NCI-H526 (cell line): Measurements from ENCODE around the gene BBS1.

ENCODE experiments used
- DNase-seq, 2 experiments: peaks; one replicate each; lab custom pipeline; 2025; lab: John Stamatoyannopoulos, UW

The BBS1 gene

GRCh38 chr11:66477263-66478201 lies 32.9 kb upstream of the BBS1 start:
- DNase-seq: no peak

GRCh38 chr11:66478729-66479393 lies 31.6 kb upstream of the BBS1 start:
- peak; percentile 28 to 63 for DNase-seq

DNA sequence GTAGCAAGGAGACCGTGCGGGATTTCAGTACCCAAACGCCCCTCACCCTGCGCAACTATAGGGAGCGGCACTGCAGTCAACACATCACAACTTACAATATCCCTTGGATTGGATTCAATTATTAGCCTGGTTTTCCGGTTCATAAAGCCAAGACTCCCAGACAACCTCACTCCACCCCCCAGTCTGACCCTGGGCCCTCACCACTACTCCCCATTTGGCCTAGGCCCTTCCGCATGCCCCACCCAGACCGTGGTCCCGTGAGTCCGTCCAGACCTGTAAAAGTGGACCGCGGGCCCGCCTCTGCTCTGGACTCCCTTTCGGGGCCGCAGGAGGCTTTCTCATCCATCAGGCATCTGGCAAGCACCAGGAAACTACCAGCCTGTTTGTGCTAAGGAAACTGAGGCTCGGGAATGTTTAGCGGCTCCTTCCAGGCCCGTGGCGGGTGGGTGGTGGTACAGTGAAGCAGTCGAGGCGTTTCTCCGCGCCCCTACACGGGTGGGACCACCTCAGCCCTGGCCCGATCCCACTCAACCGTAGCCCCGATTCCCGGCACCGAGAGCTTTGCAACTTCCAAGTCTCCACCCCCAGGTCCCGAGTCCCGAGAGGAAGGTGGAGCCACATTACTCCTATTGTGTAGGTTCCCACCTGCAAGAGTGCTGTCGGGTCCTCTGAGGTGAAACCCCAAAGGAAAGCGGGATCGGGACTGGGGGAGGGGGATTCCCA lies 30.9 kb upstream of the BBS1 start:
- peak; percentile 88 to 95 for DNase-seq

GRCh38 chr11:66480117-66480938 lies 30.1 kb upstream of the BBS1 start, which contains the start of gene DPP3:
Gene DPP3 (plus strand): TSS chr11:66480434. CDS start chr11:66482201, 1,767 bp downstream.
- peak; percentile 95 to 99 for DNase-seq

- DNase-seq: no peak
Observed at GRCh38 chr11:66484806-66485380, 25.5 kb upstream of the BBS1 start.

- DNase-seq: no peak
Observed at GRCh38 chr11:66488957-66489356, 21.5 kb upstream of the BBS1 start.

DNA sequence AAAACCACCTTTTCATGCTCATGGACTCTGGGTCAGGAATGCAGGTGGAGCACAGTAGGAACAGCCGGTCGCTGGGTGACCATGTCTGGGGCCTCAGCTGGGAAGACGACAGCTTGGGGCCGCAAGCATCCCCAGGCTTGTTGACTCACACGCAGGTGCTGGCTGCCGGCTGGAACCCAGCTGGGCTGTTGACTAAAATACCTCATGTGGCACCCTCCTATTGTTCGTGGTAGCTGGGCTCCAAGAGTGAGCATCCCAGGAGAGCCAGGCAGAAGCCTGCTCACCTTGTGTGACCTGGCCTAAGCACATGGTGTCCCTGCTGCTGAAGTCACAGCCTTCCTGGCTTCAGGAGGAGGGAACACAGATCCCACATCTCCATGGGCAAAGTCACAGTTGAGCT lies 20.8 kb upstream of the BBS1 start:
- no peak for DNase-seq

DNA sequence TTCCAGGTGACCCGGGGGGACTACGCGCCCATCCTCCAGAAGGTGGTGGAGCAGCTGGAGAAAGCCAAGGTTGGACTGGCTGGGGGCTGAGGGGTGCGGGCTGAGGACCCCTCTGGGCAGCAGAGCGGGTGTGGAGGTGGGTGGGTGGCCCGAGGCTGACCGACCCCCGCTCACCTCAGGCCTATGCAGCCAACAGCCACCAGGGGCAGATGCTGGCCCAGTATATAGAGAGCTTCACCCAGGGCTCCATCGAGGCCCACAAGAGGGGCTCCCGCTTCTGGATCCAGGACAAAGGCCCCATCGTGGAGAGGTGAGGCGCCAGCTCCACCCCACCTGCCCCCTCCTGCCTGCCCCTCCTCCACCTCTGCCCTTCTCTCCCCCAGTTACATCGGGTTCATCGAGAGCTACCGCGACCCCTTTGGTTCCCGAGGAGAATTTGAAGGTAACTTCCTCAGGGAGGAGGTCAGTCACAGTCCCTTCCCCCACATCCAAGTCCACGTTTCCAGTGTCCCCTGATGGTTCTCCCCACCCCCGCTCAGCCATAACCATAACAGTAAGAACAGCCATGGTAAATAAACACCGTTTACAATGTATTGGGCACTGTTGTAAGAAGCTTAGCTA lies 19.0 kb upstream of the BBS1 start:
- no peak for DNase-seq

GRCh38 chr11:66492161-66492865 lies 18.1 kb upstream of the BBS1 start:
- DNase-seq: no peak

- DNase-seq: no peak
Observed at GRCh38 chr11:66493130-66493529, 17.3 kb upstream of the BBS1 start.

DNA sequence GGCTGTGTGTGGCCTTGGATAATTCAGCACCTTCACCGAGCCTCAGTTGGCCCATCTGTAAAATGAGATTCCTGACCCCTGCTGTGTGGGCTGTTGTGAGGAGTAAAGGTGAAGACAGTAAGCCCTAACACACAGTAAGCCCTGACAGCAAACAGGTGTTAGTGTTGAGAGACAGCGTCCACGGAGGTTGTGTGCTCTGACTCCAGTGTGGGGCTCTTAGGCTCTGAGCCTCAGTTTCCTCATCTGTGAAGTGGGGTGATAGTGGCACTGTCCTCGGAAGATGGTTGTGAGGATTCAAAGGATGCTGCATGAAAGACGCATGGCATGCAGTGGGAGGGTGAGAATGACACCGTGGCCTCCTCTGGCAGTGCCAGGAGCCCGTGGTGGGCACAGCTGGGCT lies 16.0 kb upstream of the BBS1 start:
- DNase-seq: no peak

DNA sequence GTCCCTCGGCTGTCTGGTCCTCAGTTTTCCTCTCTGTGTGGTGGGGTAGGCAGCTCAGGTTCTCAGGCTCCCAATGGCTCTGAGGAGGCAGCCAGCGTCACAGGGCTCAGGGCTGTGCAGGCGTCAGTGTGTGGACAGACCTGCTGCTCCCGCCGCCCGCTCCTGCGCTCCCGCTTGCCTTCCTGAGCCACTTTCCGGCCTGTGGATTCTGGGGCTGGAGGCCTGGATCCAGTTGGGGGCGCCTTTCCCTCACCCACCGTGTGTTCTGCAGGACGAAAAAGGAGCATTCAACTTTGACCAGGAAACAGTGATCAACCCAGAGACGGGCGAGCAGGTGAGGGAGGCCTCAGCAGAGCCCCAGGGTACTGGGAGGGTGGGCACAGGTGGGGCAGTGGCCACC lies 15.5 kb upstream of the BBS1 start:
- no peak for DNase-seq

GRCh38 chr11:66495401-66495854 lies 15.0 kb upstream of the BBS1 start:
- DNase-seq: no peak

DNA sequence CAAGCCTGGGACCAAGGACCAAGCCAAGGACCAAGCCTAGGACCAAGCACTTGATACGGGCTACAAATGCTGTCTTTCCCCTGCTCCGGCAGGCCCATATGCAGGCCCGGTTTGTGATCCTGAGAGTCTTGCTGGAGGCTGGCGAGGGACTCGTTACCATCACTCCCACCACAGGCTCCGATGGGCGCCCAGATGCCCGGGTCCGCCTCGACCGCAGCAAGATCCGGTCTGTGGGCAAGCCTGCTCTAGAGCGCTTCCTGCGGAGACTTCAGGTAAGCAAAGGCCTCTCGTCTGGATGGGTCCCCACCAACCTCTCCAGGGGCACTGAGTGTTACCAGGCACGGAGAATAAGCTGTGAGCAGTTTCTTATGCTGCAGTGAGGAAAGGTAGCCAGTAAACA lies 13.2 kb upstream of the BBS1 start:
- DNase-seq: no peak

DNA sequence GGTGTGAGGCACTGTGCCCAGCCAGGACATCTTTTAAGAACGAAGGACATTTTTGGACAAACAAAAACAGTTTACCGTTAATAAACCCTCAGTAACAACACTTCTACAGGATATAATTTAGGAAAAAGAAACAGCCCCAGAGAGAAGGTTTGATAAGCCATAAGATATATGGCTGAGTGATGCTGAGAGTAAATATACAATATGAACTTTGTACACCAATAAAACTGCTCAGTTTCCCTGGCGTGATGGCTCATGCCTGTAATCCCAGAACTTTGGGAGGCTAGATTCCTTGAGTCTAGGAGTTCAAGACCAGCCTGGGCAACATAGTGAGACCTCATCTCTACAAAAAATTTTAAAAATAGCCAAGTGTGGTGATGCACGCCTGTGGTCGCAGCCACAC lies 11.9 kb upstream of the BBS1 start:
- no peak for DNase-seq

GRCh38 chr11:66505276-66505816 lies 5.1 kb upstream of the BBS1 start:
- DNase-seq: no peak

DNA sequence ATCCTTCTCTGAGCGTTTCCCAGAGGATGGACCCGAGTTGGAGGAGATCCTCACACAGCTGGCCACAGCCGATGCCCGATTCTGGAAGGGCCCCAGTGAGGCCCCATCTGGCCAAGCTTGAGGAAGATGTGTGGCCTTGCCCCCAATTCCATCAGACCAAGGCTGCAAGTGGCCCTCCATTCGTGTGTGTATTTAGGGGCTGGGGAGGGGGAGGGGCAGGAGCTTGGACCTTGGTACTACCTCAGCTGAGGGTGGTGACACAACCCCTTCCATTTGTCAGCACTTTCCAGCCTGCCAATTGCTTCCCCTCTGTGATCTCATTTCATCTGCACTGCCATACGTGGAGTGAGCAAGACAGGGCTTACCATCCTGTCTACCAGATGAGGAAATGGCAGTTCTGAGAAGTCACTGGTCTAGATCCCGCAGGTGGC lies 1.3 kb upstream of the BBS1 start:
- no peak for DNase-seq

- no peak for DNase-seq
Observed at GRCh38 chr11:66510990-66511339, 530 bp downstream of the BBS1 start.

- no peak for DNase-seq
Observed at GRCh38 chr11:66523611-66524010, 13.2 kb downstream of the BBS1 start.
